Medulla oblongata (tissue), 1 donor: ENCODE results near the gene INTS1.
A peak's percentile ranks its signal among the peaks of the same experiment; 100 is the strongest.

Experiments
- DNase-seq: peaks from one replicate; pipeline ENCODE4 v3.0.0-alpha.2; 2015; ENCODE audit errors: extremely low spot score

The INTS1 gene

GRCh38 chr7:1464694-1465093 lies 39.5 kb downstream of the INTS1 start:
- DNase-seq: no peak

GRCh38 chr7:1463676-1464223 lies 40.4 kb downstream of the INTS1 start:
- DNase-seq: no peak

DNA sequence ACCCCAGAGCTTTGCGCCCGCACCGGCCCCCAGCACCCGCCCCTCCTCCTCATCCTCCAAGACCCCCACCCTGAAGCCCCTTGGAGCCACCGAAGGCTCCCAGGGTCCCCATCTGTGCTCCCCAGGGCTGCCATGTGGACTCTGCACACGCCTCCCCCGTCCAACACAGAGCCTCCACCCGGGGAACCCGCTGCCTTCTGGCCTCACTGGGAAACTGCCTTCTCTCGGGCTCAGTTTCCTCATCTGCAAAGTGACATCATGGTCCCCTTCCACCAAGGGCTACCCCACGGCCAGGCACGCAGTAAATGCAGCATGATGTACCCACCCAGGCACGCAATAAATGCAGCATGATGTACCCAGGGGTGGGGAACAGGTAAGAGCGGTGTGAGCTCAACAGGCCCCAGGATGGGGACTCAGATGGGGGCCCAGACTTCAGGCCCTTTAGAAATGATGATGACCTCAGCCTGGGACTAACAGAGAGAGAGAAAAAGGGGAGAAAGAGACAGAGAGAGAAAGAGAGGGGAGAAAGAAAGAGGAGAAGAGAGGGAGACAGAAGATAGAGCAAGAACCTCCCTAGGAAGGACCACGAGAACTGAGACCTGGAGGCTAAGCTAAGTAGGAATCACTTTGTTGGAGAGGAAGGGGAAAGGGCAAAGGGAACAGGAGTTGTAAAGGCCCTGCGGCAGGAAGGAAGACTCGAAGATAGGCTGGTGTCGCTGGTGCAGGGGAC lies 42.4 kb downstream of the INTS1 start:
- DNase-seq: no peak

GRCh38 chr7:1460821-1461645 lies 43.2 kb downstream of the INTS1 start:
- DNase-seq: peak; percentile 34

GRCh38 chr7:1459920-1460820 lies 44.0 kb downstream of the INTS1 start:
- DNase-seq: no peak

- DNase-seq: peak; percentile 99
These were observed 44.7 kb downstream of the INTS1 start for GRCh38 chr7:1459512-1459892.

DNA sequence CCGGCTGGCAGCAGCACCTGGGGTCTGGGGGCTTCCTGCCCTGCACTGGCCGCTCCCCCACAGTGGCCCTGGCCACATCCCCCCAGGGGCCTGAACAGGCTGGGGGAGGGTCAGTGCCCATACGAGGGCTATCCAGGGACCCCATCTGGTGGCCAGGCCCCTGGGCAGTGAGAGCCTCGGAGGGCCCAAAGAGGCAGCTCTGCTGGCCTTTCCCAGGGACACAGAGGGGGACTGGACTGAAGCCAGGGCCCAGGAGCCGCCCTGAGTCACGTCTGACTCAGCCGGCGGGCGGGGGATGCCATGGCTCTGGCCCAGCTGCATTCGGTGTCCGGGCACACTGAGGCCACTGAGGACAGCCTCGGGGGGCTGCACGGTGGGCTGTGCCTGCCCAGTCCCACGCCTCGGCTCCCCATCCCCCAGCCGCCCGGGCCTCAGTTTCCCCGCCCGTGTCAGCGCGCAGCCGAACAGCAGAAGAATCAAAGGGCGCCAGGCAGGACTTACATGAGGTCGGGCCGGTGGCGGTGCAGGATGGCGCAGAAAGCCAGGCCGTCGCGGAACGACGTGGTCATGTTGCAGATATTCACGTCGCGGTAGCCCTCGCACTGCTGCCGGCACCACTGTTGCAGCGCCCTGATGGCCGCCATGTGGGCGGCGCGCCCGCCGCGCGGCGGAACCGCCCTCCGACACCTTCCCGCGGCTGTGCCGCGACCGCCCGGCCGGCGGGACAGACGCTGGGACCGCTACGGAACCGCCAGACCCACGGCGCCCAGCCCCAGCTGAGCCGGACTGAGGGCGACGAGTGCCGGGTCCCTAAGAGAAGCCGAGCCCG lies 45.3 kb downstream of the INTS1 start, which contains the start of gene MICALL2:
Gene MICALL2, minus strand, starts transcription at position 788 of the 829 bp plus-strand sequence. Its CDS starts 144 bp downstream, at position 644.
- DNase-seq: peak; percentile 38

- peak; percentile 21 for DNase-seq
These were observed 46.1 kb downstream of the INTS1 start for GRCh38 chr7:1457949-1458682.

DNA sequence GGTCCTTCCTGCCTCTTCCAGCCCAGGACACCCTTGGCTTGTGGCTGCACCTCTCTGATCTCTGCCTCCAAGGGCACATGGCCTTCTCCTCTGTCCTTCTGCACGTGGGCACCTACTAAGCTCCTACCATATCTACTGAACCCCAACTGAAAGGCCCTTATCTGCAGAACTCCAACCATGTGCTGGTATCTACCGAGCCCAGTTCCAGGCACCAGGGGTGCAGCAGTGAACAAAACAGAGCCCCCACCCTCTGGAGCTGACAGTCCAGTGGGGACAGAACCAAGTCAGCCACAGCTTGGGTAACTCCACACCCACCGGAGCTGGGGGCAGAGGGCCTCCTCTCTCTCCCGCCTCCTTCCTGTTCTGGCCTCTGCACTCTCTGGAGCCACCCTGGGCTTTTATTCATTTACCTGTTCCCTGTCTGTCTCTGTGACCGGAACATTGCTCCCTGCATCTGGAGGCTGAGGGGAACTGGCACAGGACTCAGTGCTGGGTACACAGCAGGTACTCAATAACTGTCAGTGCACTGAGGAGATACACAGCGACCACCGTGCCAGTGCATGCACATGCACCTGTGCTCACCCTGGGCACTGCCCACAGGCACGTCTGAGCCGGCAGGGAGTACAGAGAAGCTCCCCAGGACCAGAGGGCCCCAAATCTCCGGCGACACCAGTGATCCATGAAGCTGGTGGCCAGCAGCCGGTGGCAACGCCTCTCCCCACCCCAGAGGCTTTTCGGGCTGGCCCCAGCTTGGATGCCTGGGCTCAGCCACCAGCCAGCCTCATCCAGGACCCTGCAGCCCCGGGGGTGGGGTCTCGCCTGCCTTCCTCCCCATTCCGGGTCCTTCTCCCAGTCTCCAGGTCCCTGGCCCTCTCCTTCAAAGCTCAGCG lies 46.9 kb downstream of the INTS1 start:
- no peak for DNase-seq

GRCh38 chr7:1455955-1456354 lies 48.2 kb downstream of the INTS1 start:
- DNase-seq: no peak

DNA sequence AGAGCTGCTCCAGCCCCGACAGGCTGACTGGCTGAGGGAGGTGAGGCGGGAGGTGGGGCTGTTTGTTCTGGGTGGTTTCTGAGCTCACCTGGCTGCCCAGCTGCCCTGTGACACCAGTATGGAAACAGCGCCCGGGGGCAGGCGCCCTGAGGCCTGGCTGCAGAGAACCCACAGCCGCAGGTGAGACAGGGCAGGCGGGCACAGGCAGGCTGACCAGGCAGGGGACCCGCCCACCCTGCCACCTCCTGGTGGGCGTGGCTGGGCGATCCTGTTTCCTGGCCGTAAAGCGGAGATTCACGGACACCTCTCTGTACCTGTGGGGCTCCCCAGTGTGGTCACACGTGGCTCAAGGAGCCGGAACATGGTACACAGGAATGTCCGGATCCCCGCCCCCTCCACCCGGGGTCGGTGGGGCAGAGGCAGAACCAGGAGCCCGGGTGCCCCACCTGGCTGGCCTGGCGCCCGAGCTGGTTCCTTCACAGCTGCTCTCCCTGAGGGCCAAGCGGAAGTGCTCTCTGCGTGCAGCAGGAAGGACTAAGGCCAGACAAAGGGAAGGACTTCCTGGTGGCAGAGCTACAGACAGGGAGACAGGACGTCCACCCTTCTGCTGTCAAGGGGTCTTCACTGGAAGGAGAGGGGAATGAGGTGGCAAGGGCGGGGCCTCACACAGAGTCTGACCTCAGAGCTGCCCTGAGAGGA lies 48.8 kb downstream of the INTS1 start:
- no peak for DNase-seq

- DNase-seq: peak; percentile 66
These were observed 49.6 kb downstream of the INTS1 start for GRCh38 chr7:1454542-1454941.

DNA sequence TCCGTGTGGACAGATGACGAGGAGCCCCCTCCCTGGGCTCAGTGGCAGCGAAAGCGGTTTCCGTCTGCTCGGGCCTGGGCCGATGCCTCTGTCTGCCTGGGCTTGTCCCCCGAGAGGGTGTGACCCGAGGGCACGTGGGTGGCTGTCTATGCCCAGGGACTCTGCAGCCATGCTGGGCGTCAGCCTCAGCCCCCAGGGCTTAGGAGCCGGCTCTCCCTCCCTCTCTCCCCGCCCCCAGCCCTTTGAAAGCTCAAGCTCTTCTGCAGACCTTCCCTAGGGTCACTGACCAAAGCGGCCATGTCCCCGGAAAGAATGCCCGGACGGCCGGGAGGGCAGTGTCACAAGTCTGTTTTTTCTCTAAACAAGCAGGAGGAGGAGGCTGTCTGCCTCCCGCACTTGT lies 52.0 kb downstream of the INTS1 start:
- peak; percentile 27 for DNase-seq

DNA sequence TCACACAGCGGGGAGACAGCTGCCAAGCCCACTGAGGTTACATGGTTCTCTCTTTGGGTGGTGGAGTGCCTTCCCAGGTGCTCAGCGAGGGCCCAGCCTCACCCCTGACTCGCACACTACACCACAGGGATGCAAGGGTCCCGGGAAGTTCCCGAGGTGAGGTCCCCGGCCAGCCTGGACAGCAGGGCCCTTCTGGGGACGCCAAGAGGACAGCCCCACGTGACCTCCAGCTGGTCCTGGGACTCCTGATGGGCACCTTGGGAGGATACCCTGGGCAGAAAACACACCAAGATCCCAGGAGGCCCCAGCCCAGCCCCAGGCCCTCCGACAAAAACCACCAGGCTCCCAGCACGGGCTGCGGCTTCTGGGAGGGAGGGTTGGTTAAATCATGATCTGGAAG lies 53.2 kb downstream of the INTS1 start:
- DNase-seq: no peak

- no peak for DNase-seq
These were observed 53.8 kb downstream of the INTS1 start for GRCh38 chr7:1450431-1450830.

DNA sequence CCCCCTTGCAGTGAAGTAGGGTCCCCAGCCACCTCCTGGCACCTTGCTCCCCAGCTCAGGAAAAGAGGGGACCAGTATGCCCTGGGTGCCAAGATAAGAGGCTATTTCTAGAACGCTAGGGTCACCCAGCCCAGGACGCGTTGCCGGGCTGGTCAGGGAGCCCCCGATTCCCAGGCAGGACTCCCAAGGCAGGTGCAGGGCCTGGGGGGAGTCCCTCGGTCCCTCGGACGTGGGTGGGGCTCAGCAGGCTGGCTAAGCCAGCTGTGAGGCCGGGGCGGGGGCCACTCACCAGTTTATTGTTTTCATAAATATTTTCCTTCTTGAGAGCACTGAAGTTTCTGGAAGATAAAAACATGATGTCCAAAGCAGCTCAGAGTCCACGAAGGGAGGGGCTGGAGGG lies 54.2 kb downstream of the INTS1 start:
- no peak for DNase-seq

- DNase-seq: no peak
These were observed 54.7 kb downstream of the INTS1 start for GRCh38 chr7:1449501-1449900.

GRCh38 chr7:1448958-1449357 lies 55.2 kb downstream of the INTS1 start:
- DNase-seq: no peak
